ENCODE data around the gene DIS3L2.

- TF ChIP-seq BHLHE40 (IDR thresholded peaks at IDR 0.05; ENCODE audit: borderline replicate concordance) (no peak), FOXK2 (IDR thresholded peaks at IDR 0.05) (no peak), HDGF (IDR thresholded peaks at IDR 0.05; ENCODE audit: borderline replicate concordance) (no peak), TARDBP (IDR thresholded peaks at IDR 0.05) (no peak), SP1 (IDR thresholded peaks at IDR 0.05) (no peak), FOXA1 (IDR thresholded peaks at IDR 0.05) (no peak), CTBP1 (IDR thresholded peaks at IDR 0.05; ENCODE audit: borderline replicate concordance) (no peak), SUZ12 (IDR thresholded peaks at IDR 0.05) (no peak), NFRKB (IDR thresholded peaks at IDR 0.05) (no peak), ARNT (IDR thresholded peaks at IDR 0.05) (no peak), ELF4 (IDR thresholded peaks at IDR 0.05) (no peak), FOXM1 (IDR thresholded peaks at IDR 0.05; ENCODE audit: borderline replicate concordance) (no peak), PKNOX1 (IDR thresholded peaks at IDR 0.05) (no peak)
Observed at GRCh38 chr2:232365621-232366321, 404.3 kb downstream of the DIS3L2 start.

All from HEK293T (cell line).